GM12865 (cell line): Measurements from ENCODE around the gene PCNX2.

Experiments used
- DNase-seq: peaks from one replicate; pipeline ENCODE4 v3.0.0; 2010; ENCODE audit warnings: low read depth
- H3K4me3 ChIP-seq: 2 replicates; pipeline ENCODE4 v1.5.1; 2011; ENCODE audit warnings: mild to moderate bottlenecking, low read depth, low read length, control low read depth
- CTCF ChIP-seq: IDR thresholded peaks from 2 replicates; pipeline ENCODE4 v1.5.1; 2011; ENCODE audit warnings: low read length, control low read depth, low read depth, inconsistent platforms; ENCODE audit not compliant: insufficient read depth; ENCODE audit errors: missing control alignments

The PCNX2 gene

GRCh38 chr1:233045588-233045987, 249.9 kb downstream of the PCNX2 start:
- no peak for DNase-seq
- H3K4me3 ChIP-seq = no peak overlapping the region
- TF ChIP-seq CTCF = no peak

GRCh38 chr1:233042834-233043233, 252.7 kb downstream of the PCNX2 start:
- DNase-seq = peak; percentile 15
- H3K4me3 ChIP-seq = no peak overlapping the region
- no peak for TF ChIP-seq CTCF

DNA sequence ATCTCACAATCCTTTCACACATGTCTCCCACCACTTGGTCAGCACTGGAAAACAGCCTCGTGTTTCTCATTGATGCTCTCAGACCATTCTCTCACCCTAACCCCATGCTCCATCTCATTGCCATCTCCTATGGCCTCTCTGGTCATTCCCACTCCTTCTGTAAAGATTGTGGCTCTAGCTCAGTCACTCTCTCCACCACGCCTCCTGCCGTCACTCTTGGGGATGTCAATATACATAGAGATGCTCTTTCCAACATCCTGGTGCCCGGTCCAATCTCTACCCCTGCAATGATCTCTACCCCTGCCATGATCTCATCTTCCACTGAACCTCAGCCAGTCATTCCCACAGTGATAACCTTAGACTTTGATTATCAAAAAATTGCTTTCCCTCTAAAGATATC, 255.0 kb downstream of the PCNX2 start:
- no peak for DNase-seq
- TF ChIP-seq CTCF = no peak
- H3K4me3 ChIP-seq = no peak overlapping the region

GRCh38 chr1:233038581-233038980, 256.9 kb downstream of the PCNX2 start:
- DNase-seq = no peak
- H3K4me3 ChIP-seq = no peak overlapping the region
- TF ChIP-seq CTCF = no peak

DNA sequence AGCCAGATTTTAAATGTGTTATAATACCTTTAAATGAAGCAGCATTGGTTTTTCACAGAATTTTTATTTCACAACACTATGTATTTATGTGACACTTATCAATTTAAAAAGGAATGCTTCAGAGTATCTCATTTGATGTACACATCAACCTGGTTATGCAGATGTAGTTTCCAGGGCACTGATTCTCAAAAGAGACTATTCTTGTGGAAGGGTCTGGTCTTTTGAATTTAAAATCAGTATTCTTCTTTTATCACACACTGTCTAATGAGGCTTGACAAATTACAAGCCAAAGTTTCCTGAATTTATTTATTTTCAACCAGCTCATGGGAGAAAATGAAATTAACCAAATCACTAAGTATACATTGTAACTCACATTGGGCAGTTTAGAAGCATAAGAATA, 257.7 kb downstream of the PCNX2 start:
- H3K4me3 ChIP-seq = no peak overlapping the region
- DNase-seq = no peak
- TF ChIP-seq CTCF = no peak

DNA sequence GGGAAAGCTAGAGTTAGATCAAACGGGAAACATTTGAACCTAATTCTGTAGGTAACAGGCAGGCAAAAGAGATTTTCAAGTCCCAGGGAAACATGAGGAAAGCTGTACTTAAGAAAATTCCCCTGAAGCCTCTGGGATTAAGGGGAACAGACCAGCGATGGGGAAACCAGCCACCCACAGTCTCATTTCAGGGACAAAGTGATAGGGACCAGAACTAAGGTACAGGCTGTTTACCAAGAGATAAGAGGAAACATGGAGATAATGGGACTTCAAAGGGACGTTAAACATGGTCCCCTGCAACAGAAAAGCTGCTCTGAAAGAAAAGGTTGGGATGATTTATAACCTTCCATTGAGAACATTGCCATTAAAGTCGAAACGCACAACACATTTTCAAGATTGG, 260.7 kb downstream of the PCNX2 start:
- no peak for TF ChIP-seq CTCF
- no peak for DNase-seq
- H3K4me3 ChIP-seq = no peak overlapping the region

DNA sequence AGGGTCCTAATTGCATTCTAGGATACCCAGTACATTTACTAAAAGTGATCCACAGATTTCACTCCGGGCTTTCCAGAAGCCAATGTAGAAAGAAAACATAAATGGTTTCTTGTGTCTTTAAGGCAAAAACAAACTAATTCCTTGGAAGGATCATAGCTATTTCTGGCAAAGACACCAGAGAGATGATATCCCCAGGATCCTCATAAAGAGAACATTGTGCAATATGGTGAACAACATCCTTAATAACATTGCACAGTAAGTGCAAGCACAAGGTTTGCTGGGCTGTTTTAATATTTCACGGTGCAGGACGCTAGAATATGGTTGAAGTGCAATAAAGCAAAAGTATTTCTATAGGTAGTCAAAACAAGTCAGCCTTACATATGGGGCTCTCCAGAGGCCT, 262.2 kb downstream of the PCNX2 start:
- no peak for TF ChIP-seq CTCF
- no peak overlapping the region for H3K4me3 ChIP-seq
- no peak for DNase-seq
